Measurements from ENCODE around the gene IER2.

The IER2 gene

GRCh38 chr19:13159713-13160112 lies 9.5 kb downstream of the IER2 start:
- Histone ChIP-seq H3K27ac (ENCODE audit: low read depth, low read length) (no peak overlapping the region), H3K9ac (ENCODE audit: low read length) (no peak overlapping the region), H3K36me3 (ENCODE audit: low read length) (no peaks in the 10 kb centered on the region), H3K9me2 (replicated peaks; ENCODE audit: insufficient read depth, low read length) (no peaks in the 10 kb centered on the region), H4K20me1 (ENCODE audit: low read depth, low read length) (no peaks in the 10 kb centered on the region), H3K9me3 (ENCODE audit: insufficient read depth, low read length) (no peaks in the 10 kb centered on the region), H3K4me2 (ENCODE audit: low read depth, low read length, poor library complexity, severe bottlenecking) (no peak overlapping the region), H3K79me2 (ENCODE audit: insufficient read depth, low read length) (no peaks in the 10 kb centered on the region), H3K4me3 (ENCODE audit: insufficient read depth, low read length, poor library complexity, severe bottlenecking) (no peak overlapping the region), H2AFZ (ENCODE audit: low read depth, low read length, severe bottlenecking) (no peak overlapping the region), H3F3A (ENCODE audit: insufficient read depth) (peaks cover 43% of the 10 kb centered on the region), H3K27me3 (ENCODE audit: low read length) (no peaks in the 10 kb centered on the region)
- TF ChIP-seq EZH2phosphoT487 (conservative IDR thresholded peaks at IDR 0.05; ENCODE audit: low read length): no peak
- TF ChIP-seq, protein P1, sequence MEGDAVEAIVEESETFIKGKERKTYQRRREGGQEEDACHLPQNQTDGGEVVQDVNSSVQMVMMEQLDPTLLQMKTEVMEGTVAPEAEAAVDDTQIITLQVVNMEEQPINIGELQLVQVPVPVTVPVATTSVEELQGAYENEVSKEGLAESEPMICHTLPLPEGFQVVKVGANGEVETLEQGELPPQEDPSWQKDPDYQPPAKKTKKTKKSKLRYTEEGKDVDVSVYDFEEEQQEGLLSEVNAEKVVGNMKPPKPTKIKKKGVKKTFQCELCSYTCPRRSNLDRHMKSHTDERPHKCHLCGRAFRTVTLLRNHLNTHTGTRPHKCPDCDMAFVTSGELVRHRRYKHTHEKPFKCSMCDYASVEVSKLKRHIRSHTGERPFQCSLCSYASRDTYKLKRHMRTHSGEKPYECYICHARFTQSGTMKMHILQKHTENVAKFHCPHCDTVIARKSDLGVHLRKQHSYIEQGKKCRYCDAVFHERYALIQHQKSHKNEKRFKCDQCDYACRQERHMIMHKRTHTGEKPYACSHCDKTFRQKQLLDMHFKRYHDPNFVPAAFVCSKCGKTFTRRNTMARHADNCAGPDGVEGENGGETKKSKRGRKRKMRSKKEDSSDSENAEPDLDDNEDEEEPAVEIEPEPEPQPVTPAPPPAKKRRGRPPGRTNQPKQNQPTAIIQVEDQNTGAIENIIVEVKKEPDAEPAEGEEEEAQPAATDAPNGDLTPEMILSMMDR (IDR thresholded peaks at IDR 0.05; ENCODE audit: insufficient read depth, low read length, poor library complexity, severe bottlenecking): no peak

GRCh38 chr19:13160557-13160956 lies 10.3 kb downstream of the IER2 start:
- Histone ChIP-seq H3K27me3 (ENCODE audit: low read length) (no peaks in the 10 kb centered on the region), H3K36me3 (ENCODE audit: low read length) (no peaks in the 10 kb centered on the region), H3K79me2 (ENCODE audit: insufficient read depth, low read length) (no peaks in the 10 kb centered on the region), H3K27ac (ENCODE audit: low read depth, low read length) (no peak overlapping the region), H3K4me3 (ENCODE audit: insufficient read depth, low read length, poor library complexity, severe bottlenecking) (no peak overlapping the region), H4K20me1 (ENCODE audit: low read depth, low read length) (no peaks in the 10 kb centered on the region), H3K9me3 (ENCODE audit: insufficient read depth, low read length) (no peaks in the 10 kb centered on the region), H2AFZ (ENCODE audit: low read depth, low read length, severe bottlenecking) (no peak overlapping the region), H3F3A (ENCODE audit: insufficient read depth) (peaks cover 38% of the 10 kb centered on the region), H3K9ac (ENCODE audit: low read length) (no peak overlapping the region), H3K4me2 (ENCODE audit: low read depth, low read length, poor library complexity, severe bottlenecking) (no peak overlapping the region), H3K9me2 (replicated peaks; ENCODE audit: insufficient read depth, low read length) (no peaks in the 10 kb centered on the region)
- TF ChIP-seq, protein P1 (IDR thresholded peaks at IDR 0.05; ENCODE audit: insufficient read depth, low read length, poor library complexity, severe bottlenecking): no peak
- TF ChIP-seq EZH2phosphoT487 (conservative IDR thresholded peaks at IDR 0.05; ENCODE audit: low read length): no peak

GRCh38 chr19:13162724-13163608 lies 12.8 kb downstream of the IER2 start:
- TF ChIP-seq EZH2phosphoT487 (conservative IDR thresholded peaks at IDR 0.05; ENCODE audit: low read length): no peak
- TF ChIP-seq, protein P1 (IDR thresholded peaks at IDR 0.05; ENCODE audit: insufficient read depth, low read length, poor library complexity, severe bottlenecking): no peak
- Histone ChIP-seq H3K9ac (ENCODE audit: low read length) (peak overlapping the region; percentile 44), H3K4me3 (ENCODE audit: insufficient read depth, low read length, poor library complexity, severe bottlenecking) (peak overlapping the region; percentile 42), H3K27me3 (ENCODE audit: low read length) (no peaks in the 10 kb centered on the region), H3K36me3 (ENCODE audit: low read length) (no peaks in the 10 kb centered on the region), H3K79me2 (ENCODE audit: insufficient read depth, low read length) (no peaks in the 10 kb centered on the region), H2AFZ (ENCODE audit: low read depth, low read length, severe bottlenecking) (peak overlapping the region; percentile 70), H3K4me2 (ENCODE audit: low read depth, low read length, poor library complexity, severe bottlenecking) (peak overlapping the region; percentile 57), H3K27ac (ENCODE audit: low read depth, low read length) (no peak overlapping the region; the same call in 1 of the 2 replicates), H3K9me3 (ENCODE audit: insufficient read depth, low read length) (no peaks in the 10 kb centered on the region), H4K20me1 (ENCODE audit: low read depth, low read length) (no peaks in the 10 kb centered on the region), H3F3A (ENCODE audit: insufficient read depth) (peaks cover 21% of the 10 kb centered on the region), H3K9me2 (replicated peaks; ENCODE audit: insufficient read depth, low read length) (no peaks in the 10 kb centered on the region)
